GM12878 (cell line): ENCODE results near the gene R3HDM2. TPM values are rescaled to one million over a fixed set of nuclear protein-coding genes. Genes with fewer than 3 reads are reported as not detected.

Experiments used
- ATAC-seq: fragments of 200-7000 bp; cut with Tn5 transposase; 3 replicates; pipeline ENCODE4 v1.9.1; 2020; ENCODE audit warnings: mild to moderate bottlenecking, moderate library complexity
- BruUV-seq: library from RNA; stranded (reverse); fragments of 400-500 nt; replicated peaks from 2 replicates; lab custom pipeline; 2021; lab: Mats Ljungman, UMichigan
- CTCF ChIA-PET: fragments of 300-600 bp; sonication (Branson Sonifier 250); formaldehyde crosslinking; extraction: SDS; loops from one replicate; lab custom pipeline; 2021; ENCODE audit warnings: inconsistent platforms; lab: Yijun Ruan, JAX
- POLR2A ChIA-PET: fragments of 350-600 bp; formaldehyde crosslinking; extraction: SDS; loops from one replicate; lab custom pipeline; 2021; ENCODE audit warnings: inconsistent platforms; lab: Charles Lee
- RAD21 ChIA-PET: fragments of 300-600 bp; sonication (Branson Sonifier 250); formaldehyde crosslinking; loops from one replicate; lab custom pipeline; 2023; ENCODE audit warnings: antibody characterized with exemption; ENCODE audit not compliant: unreplicated experiment; lab: Charles Lee
- SMC1A ChIA-PET: fragments of 300-600 bp; sonication (Branson Sonifier 250); formaldehyde crosslinking; loops from one replicate; lab custom pipeline; 2023; ENCODE audit not compliant: unreplicated experiment, uncharacterized antibody; lab: Charles Lee
- DNase-seq: peaks from one replicate; pipeline ENCODE4 v3.0.0-alpha.2; 2011; ENCODE audit warnings: low read depth, low spot score
- FAIRE-seq: peaks from 3 replicates; lab custom pipeline; 2011; peaks lifted over from hg19 to GRCh38; lab: Jason Lieb, UNC
- H2AFZ ChIP-seq: 2 replicates; pipeline ENCODE4 v1.6.0; 2011; ENCODE audit warnings: low read depth, low read length, control low read depth; ENCODE audit not compliant: control insufficient read depth
- H3K27ac ChIP-seq: 2 replicates; pipeline ENCODE4 v1.5.1; 2011; ENCODE audit warnings: control low read depth; ENCODE audit not compliant: control insufficient read depth, insufficient read depth
- H3K27me3 ChIP-seq, 2 experiments: replicated peaks in 1 of 2; 2 replicates each; pipeline versions ENCODE4 v1.6.0 to v1.6.1; 2011; ENCODE audit warnings: low read length in 1 of 2; ENCODE audit not compliant: control insufficient read depth in 2 of 2, insufficient read depth in 2 of 2
- H3K36me3 ChIP-seq, 2 experiments: 2 replicates each; pipeline ENCODE4 v1.5.1; 2011; ENCODE audit warnings: low read length in 1 of 2; ENCODE audit not compliant: control insufficient read depth in 2 of 2, insufficient read depth in 2 of 2
- H3K4me1 ChIP-seq: 2 replicates; pipeline ENCODE4 v1.6.1; 2011; ENCODE audit warnings: mild to moderate bottlenecking, low read length, moderate library complexity, mixed read lengths; ENCODE audit not compliant: control insufficient read depth, insufficient read depth
- H3K4me2 ChIP-seq: 2 replicates; pipeline ENCODE4 v1.6.0; 2011; ENCODE audit warnings: control low read depth; ENCODE audit not compliant: control insufficient read depth, insufficient read depth
- H3K4me3 ChIP-seq: fragments of 200-600 bp; sonication (generic); 2 replicates; pipeline ENCODE4 v1.5.1; 2016
- H3K79me2 ChIP-seq: 2 replicates; pipeline ENCODE4 v1.6.0; 2011; ENCODE audit warnings: low read length; ENCODE audit not compliant: control insufficient read depth, insufficient read depth
- H3K9ac ChIP-seq: 2 replicates; pipeline ENCODE4 v1.8.0; 2011; ENCODE audit warnings: low read length, control low read depth, mixed read lengths; ENCODE audit not compliant: control insufficient read depth, insufficient read depth
- H3K9me3 ChIP-seq: replicated peaks from 3 replicates; pipeline ENCODE4 v1.5.1; 2011; ENCODE audit warnings: mild to moderate bottlenecking, low read length; ENCODE audit not compliant: control insufficient read depth, insufficient read depth
- H4K20me1 ChIP-seq: 2 replicates; pipeline ENCODE4 v1.6.0; 2011; ENCODE audit not compliant: control insufficient read depth, insufficient read depth
- EGR1 ChIP-seq, 2 experiments: IDR thresholded peaks; 1 replicate in 1 of 2; 2 replicates in 1 of 2; pipeline ENCODE4 v1.6.1; 2011 to 2012; ENCODE audit warnings: low read depth in 2 of 2, low read length in 2 of 2, borderline replicate concordance in 1 of 2, mild to moderate bottlenecking in 1 of 2, moderate library complexity in 1 of 2
- GATAD2B ChIP-seq: fragments of 450-650 bp; conservative IDR thresholded peaks from 2 replicates; pipeline ENCODE4 v1.6.1; 2017; ENCODE audit warnings: low read depth, mild to moderate bottlenecking, moderate library complexity
- HDAC6 ChIP-seq: fragments of 200-600 bp; sonication (generic); IDR thresholded peaks from one replicate; pipeline ENCODE4 v1.8.0; 2017; ENCODE audit warnings: antibody characterized with exemption; ENCODE audit not compliant: unreplicated experiment
- IRF4 ChIP-seq: IDR thresholded peaks from 2 replicates; pipeline ENCODE4 v1.6.1; 2011; ENCODE audit warnings: low read depth, low read length
- MEF2B ChIP-seq: fragments of 450-650 bp; IDR thresholded peaks from 2 replicates; pipeline ENCODE4 v1.6.1; 2018; ENCODE audit warnings: mild to moderate bottlenecking, moderate library complexity; ENCODE audit not compliant: partially characterized antibody, poor library complexity, severe bottlenecking
- MYC ChIP-seq: IDR thresholded peaks from 2 replicates; pipeline ENCODE4 v1.6.1; 2011; ENCODE audit warnings: mild to moderate bottlenecking, low read length, moderate library complexity, inconsistent platforms; ENCODE audit not compliant: insufficient read depth, insufficient replicate concordance, insufficient read length, severe bottlenecking
- POLR2A ChIP-seq: IDR thresholded peaks from 2 replicates; pipeline ENCODE4 v1.6.1; 2011; ENCODE audit warnings: low read depth, mild to moderate bottlenecking, low read length
- REST ChIP-seq: IDR thresholded peaks from 2 replicates; pipeline ENCODE4 v1.6.1; 2012; ENCODE audit warnings: mild to moderate bottlenecking, low read depth, low read length
- WGBS: methylation state at CpG from one replicate; pipeline ENCODE4 v1.1.6; 2016; ENCODE audit warnings: low lambda C conversion rate; ENCODE audit not compliant: insufficient replicate concordance, insufficient coverage; ENCODE audit errors: missing lambda C conversion rate; 5-methylcytosine and 5-hydroxymethylcytosine counted together
- in situ Hi-C: fragments of 300-500 bp; cut with MboI; formaldehyde crosslinking; loops from 9 replicates; pipeline ENCODE4 v1.14.3; 2018; ENCODE audit warnings: mixed read lengths
- intact Hi-C: fragments of 100-400 bp; cut with micrococcal nuclease; formaldehyde crosslinking; loops from one replicate; pipeline ENCODE4 v1.14.2; 2022; ENCODE audit not compliant: unreplicated experiment
- polyA plus RNA-seq, 11 experiments: library from polyadenylated mRNA; depleted of rRNA in 4 of 11; unstranded in 6 of 11; stranded (reverse) in 5 of 11; fragments of >200 nt; fragmentation: Nextera tagmentation in 4 of 11; fragmentation: Illumina TruSeq in 1 of 11; extraction: Ambion mirVana in 4 of 11; extraction: Trizol in 1 of 11; gene quantifications; 1 replicate in 1 of 11; 2 replicates in 10 of 11; pipeline versions ENCODE4 v1.2.1 to v1.2.3, GENCODE V29; 2011 to 2016; ENCODE audit warnings: inconsistent platforms in 2 of 11, missing spikeins in 2 of 11, low read depth in 1 of 11
- total RNA-seq, 4 experiments: library from RNA; depleted of rRNA in 3 of 4; stranded (reverse); fragments of >200 nt in 3 of 4; fragmentation: Illumina TruSeq in 1 of 4; extraction: Trizol in 1 of 4; gene quantifications; 2 replicates each; pipeline versions ENCODE4 v1.2.1 to v1.2.3, GENCODE V29; 2013 to 2021

Gene R3HDM2
- total and polyA plus RNA-seq, 10 of the 15 experiments (the other 5 are each of a cell fraction or from before 2014, with no cell fraction given): 4.6 to 26.1 (median 11.2) TPM

GRCh38 chr12:57226588-57227314 lies 204.1 kb downstream of the R3HDM2 start:
- Histone ChIP-seq H3K4me1 (peaks cover 31% of the 10 kb centered on the region), H3K4me2 (peak overlapping the region; percentile 56), H3K27me3 (peaks cover 5 to 8% of the 10 kb centered on the region in 2 experiments; a peak in 3 of 4 replicates), H3K9ac (0 out of 2 replicates have a peak overlapping the region, but pooled peaks have one; percentile 8), H3K79me2 (peaks cover 22% of the 10 kb centered on the region), H3K9me3 (no peaks in the 10 kb centered on the region), H3K36me3 (peaks cover 2 to 6% of the 10 kb centered on the region in 2 experiments), H2AFZ (peak overlapping the region; percentile 81), H4K20me1 (no peaks in the 10 kb centered on the region), H3K4me3 (no peak overlapping the region), H3K27ac (no peak overlapping the region)
- no peak for FAIRE-seq
- intact Hi-C loops (no loop called here), in situ Hi-C loops (no loop called here)
- no TSS peak for BruUV-seq
- no peak for ATAC-seq
- DNase-seq: no peak
- RAD21 ChIA-PET: interaction anchor here (0.6 to 2.0 kb wide), 7 partner anchors 11 to 227 kb away, joined by 3 to 12 read pairs (median 6); partner anchors contain the start of gene STAT6
- 26% methylated on average over 17 of the region's 35 CpGs for WGBS
- CTCF ChIA-PET: interaction anchor here (0.8 to 7.8 kb wide), 10 partner anchors 9 to 469 kb away, joined by 3 to 202 read pairs (median 5); partner anchors contain the start of genes INHBE and NXPH4
- POLR2A ChIA-PET: interaction anchor here (0.7 to 1.3 kb wide), 5 partner anchors 9 to 148 kb away, joined by 3 to 5 read pairs (median 5); partner anchors contain the start of gene NEMP1
- TF ChIP-seq MEF2B (peak; percentile 34), EGR1 (IDR thresholded peaks at IDR 0.05; ENCODE audit: borderline replicate concordance in 1 of 2, low read depth in 2 of 2, low read length in 2 of 2) (peak in 1 of 2 experiments; percentile 61; a peak in 2 of 3 replicates), POLR2A (no peak)
- SMC1A ChIA-PET: interaction anchor here (1.3 kb wide), 1 partner anchor 17 kb away, joined by 4 read pairs; no protein-coding TSS in a partner anchor

- in situ Hi-C loops (no loop called here), intact Hi-C loops (no loop called here)
- Histone ChIP-seq H3K27ac (no peak overlapping the region), H3K27me3 (peaks cover 13 to 17% of the 10 kb centered on the region in 2 experiments; a peak in 3 of 4 replicates), H3K9ac (no peak overlapping the region), H4K20me1 (no peaks in the 10 kb centered on the region), H3K4me3 (no peak overlapping the region), H3K9me3 (no peaks in the 10 kb centered on the region), H3K36me3 (no peaks in the 10 kb centered on the region), H3K79me2 (peaks cover 13% of the 10 kb centered on the region), H2AFZ (no peak overlapping the region), H3K4me1 (peaks cover 22% of the 10 kb centered on the region), H3K4me2 (peak overlapping the region; percentile 38; the same call in 1 of the 2 replicates)
- ATAC-seq (no peak), FAIRE-seq (no peak), DNase-seq (no peak)
- RAD21 ChIA-PET: interaction anchor here (1.9 kb wide), 1 partner anchor 12 kb away, joined by 9 read pairs; no protein-coding TSS in a partner anchor
- CTCF ChIA-PET: interaction anchor here (0.5 to 7.8 kb wide), 5 partner anchors 8 to 229 kb away, joined by 3 to 202 read pairs (median 12); partner anchors contain the start of genes INHBE and NXPH4
- POLR2A ChIA-PET: no interaction called here
- SMC1A ChIA-PET: interaction anchor here (1.0 to 1.3 kb wide), 2 partner anchors 12 to 18 kb away, joined by 3 to 4 read pairs; no protein-coding TSS in a partner anchor
- 24% methylated on average over 18 of the region's 18 CpGs for WGBS
- no TSS peak for BruUV-seq
- no peak for TF ChIP-seq HDAC6
- no peak for TF ChIP-seq GATAD2B
- no peak for TF ChIP-seq MYC
- TF ChIP-seq REST: no peak
- no peak for TF ChIP-seq IRF4
Measured at GRCh38 chr12:57225680-57226210, 205.1 kb downstream of the R3HDM2 start.
